GM23338 (cell line): ENCODE results near the gene GNMT. TPM values are rescaled to one million over a fixed set of nuclear protein-coding genes. Genes with fewer than 3 reads are reported as not detected.

ENCODE experiments used
- ATAC-seq: fragments of 200-7000 bp; cut with Tn5 transposase; 3 replicates; pipeline ENCODE4 v1.9.1; 2020
- DNase-seq: peaks from one replicate; pipeline ENCODE4 v3.0.0-alpha.2; 2015; ENCODE audit warnings: low spot score
- H2AFZ ChIP-seq: fragments of 200-600 bp; sonication (generic); 2 replicates; pipeline ENCODE4 v1.8.0; 2016; ENCODE audit warnings: antibody characterized with exemption, mild to moderate bottlenecking, moderate library complexity
- H3F3A ChIP-seq: fragments of 200-600 bp; sonication (generic); replicated peaks from 2 replicates; pipeline ENCODE4 v1.8.0; 2017; ENCODE audit warnings: antibody characterized with exemption, mixed run types, low read depth
- H3K27ac ChIP-seq: fragments of 200-600 bp; sonication (generic); 2 replicates; pipeline ENCODE4 v1.6.1; 2016; ENCODE audit warnings: low read depth
- H3K27me3 ChIP-seq: fragments of 200-600 bp; sonication (generic); 2 replicates; pipeline ENCODE4 v1.8.0; 2016; ENCODE audit warnings: mild to moderate bottlenecking, mixed run types, moderate library complexity; ENCODE audit not compliant: insufficient read depth
- H3K36me3 ChIP-seq: fragments of 200-600 bp; sonication (generic); 2 replicates; pipeline ENCODE4 v1.8.0; 2016; ENCODE audit warnings: mild to moderate bottlenecking; ENCODE audit not compliant: insufficient read depth
- H3K4me1 ChIP-seq: fragments of 200-600 bp; sonication (generic); 2 replicates; pipeline ENCODE4 v1.8.0; 2016; ENCODE audit warnings: mild to moderate bottlenecking, moderate library complexity; ENCODE audit not compliant: insufficient read depth
- H3K4me2 ChIP-seq: fragments of 200-600 bp; sonication (generic); 2 replicates; pipeline ENCODE4 v1.7.1; 2017; ENCODE audit warnings: mixed run types
- H3K4me3 ChIP-seq: fragments of 200-600 bp; sonication (generic); 2 replicates; pipeline ENCODE4 v1.6.1; 2016; ENCODE audit warnings: mixed run types
- H3K79me2 ChIP-seq: fragments of 200-600 bp; sonication (generic); replicated peaks from 2 replicates; pipeline ENCODE4 v1.8.0; 2017; ENCODE audit warnings: mild to moderate bottlenecking; ENCODE audit not compliant: insufficient read depth
- H3K9me2 ChIP-seq: fragments of 200-600 bp; sonication (generic); 2 replicates; pipeline ENCODE4 v1.8.0; 2017; ENCODE audit not compliant: insufficient read depth
- H4K20me1 ChIP-seq: fragments of 200-600 bp; sonication (generic); replicated peaks from 2 replicates; pipeline ENCODE4 v1.8.0; 2017; ENCODE audit warnings: mild to moderate bottlenecking; ENCODE audit not compliant: insufficient read depth
- H3K27ac Mint-ChIP-seq: 2 replicates; pipeline ENCODE4 v1.8.0; 2020; ENCODE audit warnings: inconsistent platforms, mild to moderate bottlenecking, moderate library complexity, mixed read lengths
- H3K27me3 Mint-ChIP-seq: 3 replicates; pipeline ENCODE4 v1.8.0; 2022; ENCODE audit warnings: low read depth, mild to moderate bottlenecking, moderate library complexity, mixed read lengths, inconsistent platforms; ENCODE audit not compliant: insufficient read depth, poor library complexity
- H3K36me3 Mint-ChIP-seq: 3 replicates; pipeline ENCODE4 v1.8.0; 2021; ENCODE audit warnings: low read depth, mild to moderate bottlenecking, inconsistent platforms, moderate library complexity, mixed read lengths
- H3K4me1 Mint-ChIP-seq: 3 replicates; pipeline ENCODE4 v1.8.0; 2020; ENCODE audit warnings: mild to moderate bottlenecking, inconsistent platforms, mixed read lengths
- H3K4me3 Mint-ChIP-seq: 3 replicates; pipeline ENCODE4 v1.8.0; 2021; ENCODE audit warnings: moderate library complexity, mild to moderate bottlenecking, inconsistent platforms, mixed read lengths
- H3K9me3 Mint-ChIP-seq: 3 replicates; pipeline ENCODE4 v1.8.0; 2020; ENCODE audit warnings: moderate library complexity, mild to moderate bottlenecking, inconsistent platforms, mixed read lengths
- CREB1 ChIP-seq: fragments of 250-450 bp; sonication (Bioruptor Pico); IDR thresholded peaks from 2 replicates; pipeline ENCODE4 v1.5.0; 2020; ENCODE audit warnings: low read depth, mild to moderate bottlenecking, moderate library complexity
- ETS1 ChIP-seq: IDR thresholded peaks from 2 replicates; pipeline ENCODE4 v1.6.1; 2016; ENCODE audit warnings: antibody characterized with exemption
- EZH2 ChIP-seq: fragments of 200-600 bp; sonication (generic); IDR thresholded peaks from one replicate; pipeline ENCODE4 v1.8.0; 2017; ENCODE audit warnings: antibody characterized with exemption, mild to moderate bottlenecking, low read depth; ENCODE audit not compliant: unreplicated experiment
- JUNB ChIP-seq: IDR thresholded peaks from one replicate; pipeline ENCODE4 v1.6.1; 2016; ENCODE audit warnings: antibody characterized with exemption; ENCODE audit not compliant: unreplicated experiment
- POLR2AphosphoS5 ChIP-seq: IDR thresholded peaks from 2 replicates; pipeline ENCODE4 v1.6.1; 2016; ENCODE audit warnings: antibody characterized with exemption, low read depth
- REST ChIP-seq: IDR thresholded peaks from one replicate; pipeline ENCODE4 v1.6.1; 2018; ENCODE audit warnings: antibody characterized with exemption; ENCODE audit not compliant: unreplicated experiment
- ZNF331 ChIP-seq: fragments of 250-450 bp; sonication (Bioruptor Pico); IDR thresholded peaks from 2 replicates; pipeline ENCODE4 v1.5.0; 2020; ENCODE audit warnings: low read depth, mild to moderate bottlenecking, moderate library complexity
- long read RNA-seq: library from polyadenylated mRNA; unstranded; transcript quantifications from one replicate; pipeline ENCODE4 v2.0.0, GENCODE V29; 2020; ENCODE audit not compliant: unreplicated experiment
- polyA plus RNA-seq: library from polyadenylated mRNA; unstranded; fragments of >200 nt; fragmentation: Nextera tagmentation; extraction: Ambion mirVana; gene quantifications from 2 replicates; pipeline ENCODE4 v1.2.1, GENCODE V29; 2016
- total RNA-seq: library from RNA; depleted of rRNA; stranded (reverse); fragments of >200 nt; shearing (Covaris generic); gene quantifications from 2 replicates; pipeline ENCODE4 v1.2.3, GENCODE V29; 2014; rRNA removed
- TF ChIP-seq, protein P1 (sequence below), 2 experiments: fragments of 200-600 bp in 1 of 2; sonication (generic) in 1 of 2; conservative IDR thresholded peaks; 2 replicates each; pipeline versions ENCODE4 v1.5.1 to v1.6.1; 2016 to 2017; ENCODE audit warnings: antibody characterized with exemption in 2 of 2, low read depth in 2 of 2, mild to moderate bottlenecking in 2 of 2, moderate library complexity in 1 of 2

The GNMT gene
- total RNA-seq: not detected in 2 replicates
- polyA plus RNA-seq: 0.52 and 2.5 TPM in 2 replicates
- long read RNA-seq: 0 reads

- DNase-seq: peak; percentile 92
- ATAC-seq: peak; percentile 89
- Histone ChIP-seq H4K20me1 (no peaks in the 10 kb centered on the region), H3K9me2 (no peaks in the 10 kb centered on the region), H3K27me3 (peaks cover 24% of the 10 kb centered on the region), H2AFZ (peak within 1 kb of the TSS; percentile 98), H3K4me2 (peak within 1 kb of the TSS; percentile 88), H3F3A (peaks cover 17% of the 10 kb centered on the region; the same call in 1 of the 2 replicates), H3K79me2 (no peaks in the 10 kb centered on the region), H3K27ac (no peak within 1 kb of the TSS), H3K4me3 (peak within 1 kb of the TSS; percentile 72), H3K4me1 (peaks cover 7% of the 10 kb centered on the region; the same call in 1 of the 2 replicates), H3K36me3 (no peaks in the 10 kb centered on the region; the same call in 1 of the 2 replicates)
- TF ChIP-seq REST (no peak), POLR2AphosphoS5 (peak; percentile 55; the same call in 1 of the 2 replicates)
- H3K27ac Mint-ChIP-seq: peak within 1 kb of the TSS; percentile 32; the same call in 1 of the 2 replicates
- H3K9me3 Mint-ChIP-seq: no peaks in the 10 kb centered on the region
- peaks cover 3% of the 10 kb centered on the region; the same call in 2 of the 3 replicates for H3K36me3 Mint-ChIP-seq
- H3K27me3 Mint-ChIP-seq: peaks cover 24% of the 10 kb centered on the region
- H3K4me3 Mint-ChIP-seq: peak within 1 kb of the TSS; percentile 84
- H3K4me1 Mint-ChIP-seq: peaks cover 9% of the 10 kb centered on the region; the same call in 2 of the 3 replicates
Measured at GRCh38 chr6:42960243-42961019, at the start of gene GNMT. GNMT (plus strand) TSS chr6:42960754; CDS start chr6:42960768, 14 bp downstream.

DNA sequence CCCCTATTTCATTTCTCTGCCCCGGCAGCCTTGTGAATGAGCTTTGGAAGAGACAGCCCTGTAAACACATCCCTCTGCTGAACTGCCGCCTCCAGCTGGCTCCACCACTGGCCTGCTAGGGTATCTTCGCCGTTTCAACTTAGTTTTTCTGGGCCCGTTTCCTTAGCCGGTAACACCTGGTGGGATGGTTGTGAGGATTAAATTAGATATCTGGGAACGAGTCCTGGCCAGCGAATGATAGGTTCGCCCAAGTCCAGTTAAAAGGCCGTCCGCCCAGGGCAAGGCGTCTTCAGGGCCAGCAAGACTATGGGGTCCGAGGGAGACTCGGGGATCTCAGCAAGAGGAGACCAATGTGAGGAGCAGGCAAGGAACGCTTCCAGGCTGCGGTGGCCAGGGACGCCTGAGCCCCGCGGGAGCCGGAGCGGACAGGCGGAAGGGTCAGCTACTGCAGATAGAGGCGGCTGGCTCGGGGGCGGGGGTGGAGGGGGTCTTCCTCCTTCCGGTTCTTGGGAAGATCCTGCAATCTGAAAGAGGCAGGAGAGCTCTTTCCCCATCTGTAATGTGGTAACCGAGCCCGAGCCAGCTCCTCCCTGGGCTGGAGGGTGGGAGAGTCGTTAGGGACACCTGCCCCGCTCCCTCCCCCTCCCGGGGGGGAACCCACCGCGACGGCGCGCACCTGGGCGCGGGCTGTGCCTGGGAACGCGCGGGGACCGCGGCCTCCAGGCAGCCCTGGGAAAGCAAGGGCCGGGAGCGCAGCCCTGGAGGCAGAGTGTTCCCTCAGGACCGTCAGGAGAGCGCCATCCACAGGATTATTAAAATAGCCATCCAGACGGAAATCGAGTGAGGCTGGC is 49.2 kb upstream of the GNMT start:
- H3K4me3 Mint-ChIP-seq: peak overlapping the region; percentile 86
- ATAC-seq: peak; percentile 90
- no peaks in the 10 kb centered on the region for H3K4me1 Mint-ChIP-seq
- peak overlapping the region; percentile 86 for H3K4me2 ChIP-seq
- no peaks in the 10 kb centered on the region for H4K20me1 ChIP-seq
- H3K9me3 Mint-ChIP-seq: no peaks in the 10 kb centered on the region
- peaks cover 3% of the 10 kb centered on the region; the same call in 1 of the 2 replicates for H3F3A ChIP-seq
- H3K4me3 ChIP-seq: peak overlapping the region; percentile 71
- no peaks in the 10 kb centered on the region; the same call in 1 of the 2 replicates for H3K4me1 ChIP-seq
- peak; percentile 94 for DNase-seq
- no peaks in the 10 kb centered on the region for H3K36me3 Mint-ChIP-seq
- no peaks in the 10 kb centered on the region for H3K36me3 ChIP-seq
- H3K9me2 ChIP-seq: no peaks in the 10 kb centered on the region
- peak overlapping the region; percentile 96 for H3K27ac Mint-ChIP-seq
- peak overlapping the region; percentile 91 for H2AFZ ChIP-seq
- peaks cover 8% of the 10 kb centered on the region for H3K27me3 Mint-ChIP-seq
- H3K27ac ChIP-seq: peak overlapping the region; percentile 93
- no peaks in the 10 kb centered on the region for H3K27me3 ChIP-seq
- no peaks in the 10 kb centered on the region for H3K79me2 ChIP-seq
- TF ChIP-seq POLR2AphosphoS5: peak; percentile 71
- TF ChIP-seq, protein P1, sequence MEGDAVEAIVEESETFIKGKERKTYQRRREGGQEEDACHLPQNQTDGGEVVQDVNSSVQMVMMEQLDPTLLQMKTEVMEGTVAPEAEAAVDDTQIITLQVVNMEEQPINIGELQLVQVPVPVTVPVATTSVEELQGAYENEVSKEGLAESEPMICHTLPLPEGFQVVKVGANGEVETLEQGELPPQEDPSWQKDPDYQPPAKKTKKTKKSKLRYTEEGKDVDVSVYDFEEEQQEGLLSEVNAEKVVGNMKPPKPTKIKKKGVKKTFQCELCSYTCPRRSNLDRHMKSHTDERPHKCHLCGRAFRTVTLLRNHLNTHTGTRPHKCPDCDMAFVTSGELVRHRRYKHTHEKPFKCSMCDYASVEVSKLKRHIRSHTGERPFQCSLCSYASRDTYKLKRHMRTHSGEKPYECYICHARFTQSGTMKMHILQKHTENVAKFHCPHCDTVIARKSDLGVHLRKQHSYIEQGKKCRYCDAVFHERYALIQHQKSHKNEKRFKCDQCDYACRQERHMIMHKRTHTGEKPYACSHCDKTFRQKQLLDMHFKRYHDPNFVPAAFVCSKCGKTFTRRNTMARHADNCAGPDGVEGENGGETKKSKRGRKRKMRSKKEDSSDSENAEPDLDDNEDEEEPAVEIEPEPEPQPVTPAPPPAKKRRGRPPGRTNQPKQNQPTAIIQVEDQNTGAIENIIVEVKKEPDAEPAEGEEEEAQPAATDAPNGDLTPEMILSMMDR (conservative IDR thresholded peaks at IDR 0.05; ENCODE audit: low read depth in 2 of 2): peak; percentile 46 to 60
- TF ChIP-seq JUNB: no peak
- 0 out of 2 replicates have a peak, but pooled peaks have one; percentile 9 for TF ChIP-seq ETS1
- TF ChIP-seq REST: no peak
- TF ChIP-seq CREB1 (CRISPR knock-in tag): no peak
- TF ChIP-seq EZH2: no peak
- no peak for TF ChIP-seq ZNF331 (CRISPR knock-in tag)
